K562 (cell line): ENCODE data around the gene KCNQ2. TPM values are rescaled to one million over a fixed set of nuclear protein-coding genes. Genes with fewer than 3 reads are reported as not detected.

Source experiments
- ATAC-seq: fragments of 200-7000 bp; cut with Tn5 transposase; 3 replicates; pipeline ENCODE4 v1.9.1; 2020; ENCODE audit warnings: moderate library complexity
- BruUV-seq: library from RNA; stranded (reverse); fragments of 400-500 nt; replicated peaks from 2 replicates; lab custom pipeline; 2021; lab: Mats Ljungman, UMichigan
- CTCF ChIA-PET: fragments of 300-600 bp; formaldehyde crosslinking; extraction: SDS; loops from one replicate; lab custom pipeline; 2021; ENCODE audit warnings: low intra/inter-chr PET ratio; lab: Yijun Ruan, JAX
- POLR2A ChIA-PET: fragments of 300-600, 350-650 bp; sonication (Branson Sonifier 250); formaldehyde crosslinking; extraction: SDS; loops from one replicate; lab custom pipeline; 2021; ENCODE audit warnings: antibody characterized with exemption, inconsistent platforms; lab: Yijun Ruan, JAX
- DNase-seq, 4 experiments: peaks; one replicate each; pipeline versions ENCODE4 v3.0.0 to v3.0.0-alpha.2; 2011 to 2018; ENCODE audit warnings: low spot score in 3 of 4, mixed read lengths in 3 of 4; ENCODE audit errors: extremely low read depth in 1 of 4
- FAIRE-seq: peaks from 2 replicates; lab custom pipeline; 2011; peaks lifted over from hg19 to GRCh38; lab: Jason Lieb, UNC
- H2AFZ ChIP-seq: 2 replicates; pipeline ENCODE4 v1.6.0; 2011; ENCODE audit warnings: low read depth, low read length, control low read depth, inconsistent platforms
- H3K27ac ChIP-seq: fragments of 200-600 bp; 3 replicates; pipeline ENCODE4 v1.8.0; 2011; ENCODE audit warnings: low read depth, mild to moderate bottlenecking, control low read depth, inconsistent platforms, low read length, moderate library complexity, mixed read lengths; ENCODE audit errors: extremely low read depth
- H3K27me3 ChIP-seq, 2 experiments: fragments of 300-600 bp in 1 of 2; 2 replicates in 1 of 2; 3 replicates in 1 of 2; pipeline versions ENCODE4 v1.6.0 to v1.8.0; 2011; ENCODE audit warnings: inconsistent platforms in 2 of 2, low read length in 2 of 2, mild to moderate bottlenecking in 1 of 2, mixed read lengths in 1 of 2, moderate library complexity in 1 of 2; ENCODE audit not compliant: control insufficient read depth in 2 of 2, insufficient read depth in 2 of 2
- H3K36me3 ChIP-seq: fragments of 300-600 bp; 3 replicates; pipeline ENCODE4 v1.8.0; 2011; ENCODE audit warnings: mild to moderate bottlenecking, low read length, inconsistent platforms; ENCODE audit not compliant: control insufficient read depth, insufficient read depth
- H3K4me1 ChIP-seq, 2 experiments: fragments of 200-600 bp in 1 of 2; replicated peaks in 1 of 2; 2 replicates in 1 of 2; 3 replicates in 1 of 2; pipeline versions ENCODE4 v1.5.1 to v1.8.0; 2011; ENCODE audit warnings: inconsistent platforms in 2 of 2, low read length in 2 of 2, mild to moderate bottlenecking in 1 of 2, mixed read lengths in 1 of 2, moderate library complexity in 1 of 2; ENCODE audit not compliant: control insufficient read depth in 2 of 2, insufficient read depth in 2 of 2
- H3K4me2 ChIP-seq: 2 replicates; pipeline ENCODE4 v1.6.1; 2011; ENCODE audit warnings: low read length, control low read depth, inconsistent platforms, mixed read lengths; ENCODE audit not compliant: insufficient read depth
- H3K4me3 ChIP-seq: fragments of 200-600 bp; sonication (generic), shearing (Covaris generic); 2 replicates; pipeline ENCODE4 v1.5.1; 2016; ENCODE audit warnings: control low read depth, inconsistent platforms
- H3K79me2 ChIP-seq: fragments of 200-600 bp; 3 replicates; pipeline ENCODE4 v1.8.0; 2011; ENCODE audit warnings: low read length, inconsistent platforms; ENCODE audit not compliant: control insufficient read depth, insufficient read depth
- H3K9ac ChIP-seq, 2 experiments: 2 replicates each; pipeline versions ENCODE4 v1.6.0 to v1.6.1; 2011; ENCODE audit warnings: low read depth in 2 of 2, low read length in 2 of 2, control low read depth in 1 of 2, inconsistent platforms in 1 of 2, mild to moderate bottlenecking in 1 of 2, mixed read lengths in 1 of 2; ENCODE audit not compliant: insufficient read depth in 1 of 2
- H3K9me1 ChIP-seq: one replicate; pipeline ENCODE4 v1.6.0; 2011; ENCODE audit warnings: inconsistent platforms, mild to moderate bottlenecking, low read length, moderate library complexity; ENCODE audit not compliant: control insufficient read depth, insufficient read depth
- H3K9me3 ChIP-seq: replicated peaks from 2 replicates; pipeline ENCODE4 v1.5.1; 2011; ENCODE audit warnings: low read depth, low read length, inconsistent platforms; ENCODE audit not compliant: control insufficient read depth, insufficient read depth
- H4K20me1 ChIP-seq: replicated peaks from 2 replicates; pipeline ENCODE4 v1.6.1; 2011; ENCODE audit warnings: low read length, inconsistent platforms, mixed read lengths; ENCODE audit not compliant: control insufficient read depth, insufficient read depth
- GTF2A2 ChIP-seq: IDR thresholded peaks from 2 replicates; pipeline ENCODE4 v1.6.1; 2016; ENCODE audit warnings: mild to moderate bottlenecking, missing genetic modification characterization, missing compliant biosample characterization
- GTF2B ChIP-seq: IDR thresholded peaks from 2 replicates; pipeline ENCODE4 v1.6.1; 2011; ENCODE audit not compliant: insufficient read length; ENCODE audit errors: extremely low read depth
- HMGN3 ChIP-seq: IDR thresholded peaks from 2 replicates; pipeline ENCODE4 v1.6.1; 2011; ENCODE audit warnings: borderline replicate concordance, low read depth, mild to moderate bottlenecking, mixed read lengths, low read length; ENCODE audit not compliant: insufficient read length; ENCODE audit errors: extremely low read depth
- KLF13 ChIP-seq: fragments of 450-650 bp; IDR thresholded peaks from 2 replicates; pipeline ENCODE4 v1.6.1; 2016; ENCODE audit warnings: missing genetic modification characterization, low read depth, mild to moderate bottlenecking, missing compliant biosample characterization, moderate library complexity, borderline replicate concordance
- MTA2 ChIP-seq: fragments of 450-650 bp; IDR thresholded peaks from 2 replicates; pipeline ENCODE4 v1.6.1; 2016; ENCODE audit warnings: low read depth
- NRF1 ChIP-seq, 2 experiments: fragments of 450-650 bp; IDR thresholded peaks in 1 of 2; conservative IDR thresholded peaks in 1 of 2; 2 replicates each; pipeline ENCODE4 v1.6.1; 2014; ENCODE audit warnings: mild to moderate bottlenecking in 2 of 2
- PATZ1 ChIP-seq: fragments of 250-450 bp; sonication (Bioruptor Pico); IDR thresholded peaks from 2 replicates; pipeline ENCODE4 v1.5.0; 2020; ENCODE audit warnings: mild to moderate bottlenecking, borderline replicate concordance
- SAFB ChIP-seq: fragments of 200-400 bp; formaldehyde crosslinking; IDR thresholded peaks from 2 replicates; pipeline ENCODE4 v1.6.1; 2017; ENCODE audit warnings: low read depth, low read length, borderline replicate concordance
- SRSF1 ChIP-seq: fragments of 200-400 bp; formaldehyde crosslinking; IDR thresholded peaks from 2 replicates; pipeline ENCODE4 v1.6.1; 2017; ENCODE audit warnings: mild to moderate bottlenecking, low read depth, low read length, moderate library complexity
- ZFX ChIP-seq: sonication (generic); formaldehyde crosslinking; IDR thresholded peaks from 2 replicates; pipeline ENCODE4 v1.8.0; 2022; ENCODE audit warnings: mild to moderate bottlenecking, missing genetic modification reagents, moderate library complexity
- WGBS: fragments of 100-300 bp; shearing (Covaris generic); methylation state at CpG from one replicate; pipeline ENCODE4 v1.1.6; 2016; ENCODE audit warnings: low coverage, mixed read lengths; ENCODE audit not compliant: insufficient coverage; ENCODE audit errors: missing lambda C conversion rate; 5-methylcytosine and 5-hydroxymethylcytosine counted together
- in situ Hi-C: fragments of 300-500 bp; cut with MboI; formaldehyde crosslinking; loops from 4 replicates; pipeline ENCODE4 v1.15.0; 2018; ENCODE audit warnings: inconsistent platforms, mixed read lengths
- intact Hi-C: fragments of 100-400 bp; cut with micrococcal nuclease; formaldehyde crosslinking; loops from 2 replicates; pipeline ENCODE4 v1.14.2; 2022
- polyA plus RNA-seq, 8 experiments: library from polyadenylated mRNA; depleted of rRNA in 4 of 8; stranded (reverse) in 5 of 8; unstranded in 3 of 8; fragments of >200 nt; fragmentation: Nextera tagmentation in 2 of 8; fragmentation: Illumina TruSeq in 1 of 8; extraction: Ambion mirVana in 2 of 8; extraction: Trizol in 1 of 8; gene quantifications; 2 replicates each; pipeline versions ENCODE4 v1.2.1 to v1.2.3, GENCODE V29; 2011 to 2014; ENCODE audit warnings: inconsistent platforms in 1 of 8, missing spikeins in 1 of 8
- total RNA-seq, 7 experiments: library from RNA; depleted of rRNA in 6 of 7; stranded (reverse); fragments of >200 nt in 6 of 7; fragmentation: Illumina TruSeq in 2 of 7; extraction: Trizol in 2 of 7; gene quantifications; 2 replicates each; pipeline versions ENCODE4 v1.2.1 to v1.2.3, GENCODE V29; 2011 to 2021; ENCODE audit warnings: low replicate concordance in 1 of 7

Gene KCNQ2
- total and polyA plus RNA-seq, 9 of the 15 experiments (the other 6 are each of a cell fraction or from before 2014, with no cell fraction given): 0.13 to 0.16 TPM; not detected in 7

- H3K4me1 ChIP-seq: peaks cover 0 to 5% of the 10 kb centered on the region in 2 experiments; a peak in 2 of 5 replicates
- H3K79me2 ChIP-seq: no peaks in the 10 kb centered on the region
- CTCF ChIA-PET: no interaction called here
- FAIRE-seq: no peak
- no peak for DNase-seq
- in situ Hi-C loops: no loop called here
- H3K27ac ChIP-seq: no peak overlapping the region
- no peaks in the 10 kb centered on the region for H4K20me1 ChIP-seq
- no peak overlapping the region for H3K4me3 ChIP-seq
- no peak overlapping the region for H3K9ac ChIP-seq
- 47% methylated on average over 18 of the region's 18 CpGs for WGBS
- BruUV-seq: no TSS peak
- no peak overlapping the region for H2AFZ ChIP-seq
- no peak for ATAC-seq
- POLR2A ChIA-PET: no interaction called here
- no peaks in the 10 kb centered on the region for H3K36me3 ChIP-seq
- H3K9me1 ChIP-seq: no peaks in the 10 kb centered on the region
- intact Hi-C loops: no loop called here
- H3K9me3 ChIP-seq: peaks cover 8% of the 10 kb centered on the region
- no peak for TF ChIP-seq NRF1 (conservative IDR thresholded peaks at IDR 0.05 in 1 of 2, IDR thresholded peaks at IDR 0.05 in 1 of 2)
- no peak for TF ChIP-seq HMGN3
- TF ChIP-seq PATZ1 (CRISPR knock-in tag): no peak
- TF ChIP-seq SRSF1: no peak
- no peak for TF ChIP-seq GTF2A2 (tag)
- no peak for TF ChIP-seq GTF2B
- no peak for TF ChIP-seq KLF13 (tag)
- TF ChIP-seq ZFX (CRISPR knock-in tag): no peak
- no peak for TF ChIP-seq MTA2
- TF ChIP-seq SAFB: no peak
- H3K27me3 ChIP-seq: peaks cover 0 to 3% of the 10 kb centered on the region in 2 experiments; a peak in 3 of 5 replicates
- no peak overlapping the region for H3K4me2 ChIP-seq
These were observed 86.0 kb downstream of the KCNQ2 start for GRCh38 chr20:63386491-63386890.
